Uterus (tissue), 4 donors: ENCODE measurements around the gene MAPKBP1. TPM values are rescaled to one million over a fixed set of nuclear protein-coding genes. Genes with fewer than 3 reads are reported as not detected.

Experiments used
- DNase-seq, 2 donors: peaks; one replicate each; pipeline ENCODE4 v3.0.0-alpha.2; 2019 to 2020
- H3K27ac ChIP-seq, 2 donors: fragments of 200-600 bp; sonication (generic); 1 replicate in 1 of 2; 2 replicates in 1 of 2; pipeline ENCODE4 v1.5.1; 2016 to 2018
- H3K27me3 ChIP-seq, 2 donors: fragments of 200-600 bp; sonication (generic); one replicate each; pipeline ENCODE4 v1.5.1; 2018 to 2019; ENCODE audit warnings: control low read depth in 1 of 2
- H3K36me3 ChIP-seq, 2 donors: fragments of 200-600 bp; sonication (generic); one replicate each; pipeline ENCODE4 v1.5.1; 2019; ENCODE audit warnings: control low read depth in 1 of 2
- H3K4me1 ChIP-seq, 2 donors: fragments of 200-600 bp; sonication (generic); one replicate each; pipeline ENCODE4 v1.5.1; 2018 to 2019; ENCODE audit warnings: control low read depth in 1 of 2
- H3K4me3 ChIP-seq, 2 donors: fragments of 200-600 bp; sonication (generic); 1 replicate in 1 of 2; 2 replicates in 1 of 2; pipeline ENCODE4 v1.5.1; 2018 to 2019; ENCODE audit warnings: mild to moderate bottlenecking in 1 of 2
- H3K9me3 ChIP-seq, 2 donors: fragments of 200-600 bp; sonication (generic); one replicate each; pipeline ENCODE4 v1.5.1; 2019; ENCODE audit warnings: control low read depth in 1 of 2
- CTCF ChIP-seq, 4 experiments: fragments of 200-600 bp in 2 of 4; fragments of 450-650 bp in 2 of 4; sonication (generic) in 2 of 4; IDR thresholded peaks; one replicate each; pipeline ENCODE4 v1.5.1; 2016 to 2019; ENCODE audit warnings: antibody characterized with exemption in 4 of 4, mild to moderate bottlenecking in 2 of 4, moderate library complexity in 1 of 4
- POLR2A ChIP-seq, 2 donors: fragments of 450-650 bp; IDR thresholded peaks; one replicate each; pipeline ENCODE4 v1.6.1; 2016; ENCODE audit warnings: antibody characterized with exemption in 2 of 2, mild to moderate bottlenecking in 1 of 2, moderate library complexity in 1 of 2
- intact Hi-C: fragments of 100-400 bp; cut with DNase I; formaldehyde crosslinking; loops from one replicate; pipeline ENCODE4 v1.15.1; 2023; ENCODE audit warnings: low total_unique reads
- total RNA-seq, 4 donors: library from RNA; depleted of rRNA in 3 of 4; stranded (reverse); fragments of >200 nt in 3 of 4; gene quantifications; one replicate each; pipeline versions ENCODE4 v1.1.0 to v1.2.4, GENCODE V29; 2014 to 2023
- donor health status: DM: yes; HTN: yes; CAD: no.

The MAPKBP1 gene
- total RNA-seq, 4 donors from 2014 or later = 5.9 to 56.2 (median 23.5) TPM

GRCh38 chr15:41851167-41851523 lies 76.9 kb downstream of the MAPKBP1 start:
- H3K4me3 ChIP-seq = no peak overlapping the region
- DNase-seq = no peak
- no peak overlapping the region for H3K27ac ChIP-seq
- no peaks in the 10 kb centered on the region for H3K4me1 ChIP-seq
- H3K27me3 ChIP-seq = no peaks in the 10 kb centered on the region
- no peaks in the 10 kb centered on the region for H3K36me3 ChIP-seq
- TF ChIP-seq POLR2A (IDR thresholded peaks at IDR 0.05) (no peak), CTCF (IDR thresholded peaks at IDR 0.05) (no peak)
- no peaks in the 10 kb centered on the region for H3K9me3 ChIP-seq
- intact Hi-C loops = loop anchor here (10.0 kb wide), 1 partner anchor 64 kb away; no protein-coding TSS in a partner anchor

DNA sequence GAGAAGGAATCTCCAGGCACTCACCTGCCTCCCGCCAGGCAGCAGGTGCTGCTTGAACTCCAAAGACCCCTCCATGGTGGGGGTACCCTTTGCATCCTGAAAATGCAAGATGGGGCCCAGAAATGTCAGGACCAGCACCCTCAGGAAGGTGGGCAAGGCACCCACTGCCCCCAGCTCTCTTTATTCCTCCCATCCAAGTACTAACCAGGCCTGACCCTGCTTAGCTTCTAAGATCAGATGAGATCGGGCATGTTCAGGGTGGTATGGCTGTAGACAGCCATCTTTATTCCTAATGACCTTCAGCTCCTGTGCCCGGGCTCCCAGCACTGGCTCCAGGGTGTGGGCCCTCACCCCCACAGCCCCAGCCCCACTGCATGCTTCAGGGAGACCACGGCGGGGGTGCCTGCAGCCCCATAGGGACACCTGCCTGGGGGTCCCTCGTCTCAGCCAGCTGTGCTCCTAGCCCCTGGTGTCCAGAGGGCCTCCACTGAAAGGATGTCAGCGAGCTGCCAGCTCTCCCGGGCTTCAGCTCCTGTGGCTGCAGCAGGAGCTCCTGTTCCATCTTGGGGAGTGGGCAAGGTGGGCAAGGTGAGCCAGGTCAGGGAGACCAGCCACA lies 77.6 kb downstream of the MAPKBP1 start:
- Histone ChIP-seq H3K9me3 (no peaks in the 10 kb centered on the region), H3K4me1 (no peaks in the 10 kb centered on the region), H3K4me3 (no peak overlapping the region), H3K36me3 (no peaks in the 10 kb centered on the region), H3K27ac (no peak overlapping the region), H3K27me3 (no peaks in the 10 kb centered on the region)
- intact Hi-C loops = loop anchor here (10.0 kb wide), 1 partner anchor 63 kb away; no protein-coding TSS in a partner anchor
- no peak for TF ChIP-seq POLR2A (IDR thresholded peaks at IDR 0.05)
- DNase-seq = no peak

- Histone ChIP-seq H3K27me3 (no peaks in the 10 kb centered on the region), H3K27ac (no peak overlapping the region), H3K9me3 (no peaks in the 10 kb centered on the region), H3K4me3 (no peak overlapping the region), H3K36me3 (no peaks in the 10 kb centered on the region), H3K4me1 (no peaks in the 10 kb centered on the region)
- no peak for DNase-seq
- intact Hi-C loops = loop anchor here (10.0 kb wide), 1 partner anchor 62 kb away; no protein-coding TSS in a partner anchor
- TF ChIP-seq POLR2A (IDR thresholded peaks at IDR 0.05) (no peak), CTCF (IDR thresholded peaks at IDR 0.05) (no peak)
Measured at GRCh38 chr15:41852736-41853590, 78.7 kb downstream of the MAPKBP1 start.

- no peaks in the 10 kb centered on the region for H3K9me3 ChIP-seq
- no peaks in the 10 kb centered on the region for H3K27me3 ChIP-seq
- no peak overlapping the region for H3K4me3 ChIP-seq
- no peak overlapping the region for H3K27ac ChIP-seq
- H3K4me1 ChIP-seq = no peaks in the 10 kb centered on the region
- TF ChIP-seq POLR2A (IDR thresholded peaks at IDR 0.05) (no peak), CTCF (IDR thresholded peaks at IDR 0.05) (no peak)
- no peak for DNase-seq
- H3K36me3 ChIP-seq = no peaks in the 10 kb centered on the region
- intact Hi-C loops = loop anchor here (10.0 kb wide), 1 partner anchor 61 kb away; no protein-coding TSS in a partner anchor
Measured at GRCh38 chr15:41853831-41854230, 79.5 kb downstream of the MAPKBP1 start.

- intact Hi-C loops = loop anchor here (10.0 kb wide), 1 partner anchor 60 kb away; no protein-coding TSS in a partner anchor
- Histone ChIP-seq H3K27me3 (no peaks in the 10 kb centered on the region), H3K4me3 (no peak overlapping the region), H3K9me3 (no peaks in the 10 kb centered on the region), H3K4me1 (no peaks in the 10 kb centered on the region), H3K36me3 (no peaks in the 10 kb centered on the region), H3K27ac (no peak overlapping the region)
- no peak for DNase-seq
- TF ChIP-seq CTCF (IDR thresholded peaks at IDR 0.05) (no peak), POLR2A (IDR thresholded peaks at IDR 0.05) (no peak)
Measured at GRCh38 chr15:41854443-41854842, 80.2 kb downstream of the MAPKBP1 start.
